GM12874 (cell line): Measurements from ENCODE around the gene PIEZO2.

Experiments
- CTCF ChIP-seq: IDR thresholded peaks from 2 replicates; pipeline ENCODE4 v1.5.1; 2011; ENCODE audit warnings: low read depth, mild to moderate bottlenecking, control low read depth, low read length, moderate library complexity; ENCODE audit not compliant: insufficient read depth

Gene PIEZO2

GRCh38 chr18:10936176-10937053, 213.0 kb downstream of the PIEZO2 start:
- no peak for TF ChIP-seq CTCF

- no peak for TF ChIP-seq CTCF
Measured at GRCh38 chr18:10935588-10935987, 213.8 kb downstream of the PIEZO2 start.

GRCh38 chr18:10930076-10930475, 219.3 kb downstream of the PIEZO2 start:
- TF ChIP-seq CTCF = no peak

- no peak for TF ChIP-seq CTCF
Measured at GRCh38 chr18:10928772-10929373, 220.5 kb downstream of the PIEZO2 start.

GRCh38 chr18:10928011-10928771, 221.2 kb downstream of the PIEZO2 start:
- no peak for TF ChIP-seq CTCF

- no peak for TF ChIP-seq CTCF
Measured at GRCh38 chr18:10927286-10927992, 221.9 kb downstream of the PIEZO2 start.

- no peak for TF ChIP-seq CTCF
Measured at GRCh38 chr18:10926621-10927161, 222.7 kb downstream of the PIEZO2 start.
